ENCODE data around the gene GABARAP. TPM values are rescaled to one million over a fixed set of nuclear protein-coding genes. Genes with fewer than 3 reads are reported as not detected.

Gene GABARAP
- total and polyA plus RNA-seq, 2 of the 8 experiments (the other 6 are each of a cell fraction or from before 2014, with no cell fraction given) = 252 to 581 TPM

DNA sequence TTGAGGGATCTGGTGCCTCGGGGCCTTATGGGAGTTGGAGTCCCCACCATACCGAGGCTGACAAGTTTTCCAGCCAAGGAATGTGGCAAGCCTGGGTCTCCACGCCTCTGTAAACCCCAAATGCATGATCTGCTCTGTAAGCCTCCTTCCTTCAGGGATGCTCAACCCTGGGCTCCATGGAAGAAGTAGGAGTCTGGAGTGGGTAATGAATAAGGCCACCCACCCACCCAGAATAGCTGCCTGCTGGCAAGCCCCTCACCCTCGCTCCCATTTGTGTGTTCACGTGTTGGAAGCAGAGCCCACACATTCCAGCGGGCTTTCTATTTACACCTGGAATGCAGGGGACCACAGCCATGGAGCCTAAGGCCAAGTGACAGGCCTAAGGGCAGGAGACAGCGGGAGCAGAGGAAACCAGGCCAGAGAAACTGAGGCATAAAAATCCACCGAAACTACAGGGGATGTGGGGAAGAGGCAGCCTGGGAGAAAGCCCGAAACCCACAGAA is 27.1 kb downstream of the GABARAP start (continued):
- TF ChIP-seq NRF1 (IDR thresholded peaks at IDR 0.05; ENCODE audit: low read depth, low read length) (no peak), USF2 (IDR thresholded peaks at IDR 0.05; ENCODE audit: low read length) (no peak), TEAD4 (IDR thresholded peaks at IDR 0.05; ENCODE audit: low read depth, low read length) (peak; percentile 90), BRCA1 (IDR thresholded peaks at IDR 0.05; ENCODE audit: low read depth, low read length) (no peak), ASH2L (IDR thresholded peaks at IDR 0.05; ENCODE audit: low read length) (peak; percentile 10), YY1 (IDR thresholded peaks at IDR 0.05; ENCODE audit: low read depth, low read length) (no peak), KDM4A (IDR thresholded peaks at IDR 0.05; ENCODE audit: low read depth, low read length, severe bottlenecking) (no peak), NANOG (IDR thresholded peaks at IDR 0.05; ENCODE audit: insufficient read depth, low read depth, low read length, poor library complexity, severe bottlenecking) (no peak), SAP30 (IDR thresholded peaks at IDR 0.05; ENCODE audit: insufficient read depth, insufficient replicate concordance, low read length) (peak; percentile 37), CEBPB (IDR thresholded peaks at IDR 0.05; ENCODE audit: low read depth, low read length) (no peak), CBX8 (IDR thresholded peaks at IDR 0.05; ENCODE audit: borderline replicate concordance, low read depth, low read length) (no peak), CHD2 (IDR thresholded peaks at IDR 0.05; ENCODE audit: low read length) (no peak; the same call in 1 of the 2 replicates), RBBP5 (IDR thresholded peaks at IDR 0.05; ENCODE audit: borderline replicate concordance, low read depth, low read length) (no peak), ZNF274 (IDR thresholded peaks at IDR 0.05; ENCODE audit: borderline replicate concordance, extremely low read depth, low read length) (no peak), TAF7 (optimal IDR thresholded peaks at IDR 0.05; ENCODE audit: borderline replicate concordance, low read depth, low read length) (no peak), JUN (IDR thresholded peaks at IDR 0.05; ENCODE audit: low read depth, low read length) (no peak), SIX5 (IDR thresholded peaks at IDR 0.05; ENCODE audit: low read depth, low read length) (peak; percentile 98), JUND (IDR thresholded peaks at IDR 0.05; ENCODE audit: low read length) (no peak)
- TF ChIP-seq, protein P1, sequence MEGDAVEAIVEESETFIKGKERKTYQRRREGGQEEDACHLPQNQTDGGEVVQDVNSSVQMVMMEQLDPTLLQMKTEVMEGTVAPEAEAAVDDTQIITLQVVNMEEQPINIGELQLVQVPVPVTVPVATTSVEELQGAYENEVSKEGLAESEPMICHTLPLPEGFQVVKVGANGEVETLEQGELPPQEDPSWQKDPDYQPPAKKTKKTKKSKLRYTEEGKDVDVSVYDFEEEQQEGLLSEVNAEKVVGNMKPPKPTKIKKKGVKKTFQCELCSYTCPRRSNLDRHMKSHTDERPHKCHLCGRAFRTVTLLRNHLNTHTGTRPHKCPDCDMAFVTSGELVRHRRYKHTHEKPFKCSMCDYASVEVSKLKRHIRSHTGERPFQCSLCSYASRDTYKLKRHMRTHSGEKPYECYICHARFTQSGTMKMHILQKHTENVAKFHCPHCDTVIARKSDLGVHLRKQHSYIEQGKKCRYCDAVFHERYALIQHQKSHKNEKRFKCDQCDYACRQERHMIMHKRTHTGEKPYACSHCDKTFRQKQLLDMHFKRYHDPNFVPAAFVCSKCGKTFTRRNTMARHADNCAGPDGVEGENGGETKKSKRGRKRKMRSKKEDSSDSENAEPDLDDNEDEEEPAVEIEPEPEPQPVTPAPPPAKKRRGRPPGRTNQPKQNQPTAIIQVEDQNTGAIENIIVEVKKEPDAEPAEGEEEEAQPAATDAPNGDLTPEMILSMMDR (IDR thresholded peaks at IDR 0.05; ENCODE audit: control extremely low read depth in 1 of 3, insufficient read depth in 1 of 3, low read depth in 1 of 3, low read length in 3 of 3) = no peak
- TF ChIP-seq, protein P2, sequence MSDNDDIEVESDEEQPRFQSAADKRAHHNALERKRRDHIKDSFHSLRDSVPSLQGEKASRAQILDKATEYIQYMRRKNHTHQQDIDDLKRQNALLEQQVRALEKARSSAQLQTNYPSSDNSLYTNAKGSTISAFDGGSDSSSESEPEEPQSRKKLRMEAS (IDR thresholded peaks at IDR 0.05) = peak; percentile 2; the same call in 1 of the 2 replicates
- TF ChIP-seq, protein P3, sequence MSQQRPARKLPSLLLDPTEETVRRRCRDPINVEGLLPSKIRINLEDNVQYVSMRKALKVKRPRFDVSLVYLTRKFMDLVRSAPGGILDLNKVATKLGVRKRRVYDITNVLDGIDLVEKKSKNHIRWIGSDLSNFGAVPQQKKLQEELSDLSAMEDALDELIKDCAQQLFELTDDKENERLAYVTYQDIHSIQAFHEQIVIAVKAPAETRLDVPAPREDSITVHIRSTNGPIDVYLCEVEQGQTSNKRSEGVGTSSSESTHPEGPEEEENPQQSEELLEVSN (IDR thresholded peaks at IDR 0.05) = no peak
